ENCODE measurements around the gene LMBR1. TPM values are rescaled to one million over a fixed set of nuclear protein-coding genes. Genes with fewer than 3 reads are reported as not detected.

The LMBR1 gene
- total RNA-seq, 1 donor from 2014 or later = 73.7 TPM

DNA sequence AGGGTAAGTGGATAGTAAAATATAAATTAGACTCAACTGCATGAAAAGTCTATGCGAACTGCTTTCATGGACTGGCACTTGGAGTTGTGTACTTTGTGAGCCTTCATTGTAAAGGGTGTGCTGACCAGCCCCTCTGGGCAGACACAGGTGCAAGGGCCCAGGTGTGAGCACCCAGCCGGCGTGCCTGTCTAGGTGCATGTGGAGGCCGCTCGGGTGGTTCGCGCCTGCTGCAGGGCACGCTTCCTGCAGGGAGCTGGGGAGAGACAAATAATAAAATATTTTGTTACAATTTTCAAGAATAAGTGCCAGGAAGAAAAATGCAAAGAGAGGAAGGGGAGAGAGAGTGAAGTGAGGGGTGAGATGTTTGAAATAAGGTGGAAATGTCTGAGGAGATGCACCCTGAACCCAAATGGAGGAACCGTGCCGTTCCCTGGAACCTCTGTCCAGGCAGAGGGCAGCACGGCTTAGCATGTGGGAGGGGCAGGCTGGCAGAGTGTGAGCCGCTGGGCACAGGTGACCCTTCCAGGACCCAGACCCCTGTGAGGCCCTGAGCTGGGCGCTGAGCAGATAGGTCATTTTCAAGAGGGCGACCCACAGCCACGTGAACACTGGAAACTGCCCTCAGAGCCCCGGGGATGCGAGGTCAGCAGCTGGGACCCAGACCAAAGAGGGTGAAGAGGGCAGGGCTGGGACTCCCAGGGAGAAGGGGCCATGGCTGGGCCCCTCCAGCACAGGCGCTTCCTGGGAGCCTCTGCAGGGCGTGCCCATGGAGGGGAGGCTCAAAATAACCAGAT, 223.8 kb downstream of the LMBR1 start:
- no peaks in the 10 kb centered on the region for H3K36me3 ChIP-seq (ENCODE audit: control insufficient read depth, insufficient read depth, low read length)
- FAIRE-seq (no peak), DNase-seq (ENCODE audit: low read depth) (no peak)
- no peaks in the 10 kb centered on the region for H3K27me3 ChIP-seq (ENCODE audit: control insufficient read depth, insufficient read depth, low read length)
- H3K4me3 ChIP-seq (ENCODE audit: low read depth, low read length) = no peak overlapping the region
- TF ChIP-seq, protein P1, sequence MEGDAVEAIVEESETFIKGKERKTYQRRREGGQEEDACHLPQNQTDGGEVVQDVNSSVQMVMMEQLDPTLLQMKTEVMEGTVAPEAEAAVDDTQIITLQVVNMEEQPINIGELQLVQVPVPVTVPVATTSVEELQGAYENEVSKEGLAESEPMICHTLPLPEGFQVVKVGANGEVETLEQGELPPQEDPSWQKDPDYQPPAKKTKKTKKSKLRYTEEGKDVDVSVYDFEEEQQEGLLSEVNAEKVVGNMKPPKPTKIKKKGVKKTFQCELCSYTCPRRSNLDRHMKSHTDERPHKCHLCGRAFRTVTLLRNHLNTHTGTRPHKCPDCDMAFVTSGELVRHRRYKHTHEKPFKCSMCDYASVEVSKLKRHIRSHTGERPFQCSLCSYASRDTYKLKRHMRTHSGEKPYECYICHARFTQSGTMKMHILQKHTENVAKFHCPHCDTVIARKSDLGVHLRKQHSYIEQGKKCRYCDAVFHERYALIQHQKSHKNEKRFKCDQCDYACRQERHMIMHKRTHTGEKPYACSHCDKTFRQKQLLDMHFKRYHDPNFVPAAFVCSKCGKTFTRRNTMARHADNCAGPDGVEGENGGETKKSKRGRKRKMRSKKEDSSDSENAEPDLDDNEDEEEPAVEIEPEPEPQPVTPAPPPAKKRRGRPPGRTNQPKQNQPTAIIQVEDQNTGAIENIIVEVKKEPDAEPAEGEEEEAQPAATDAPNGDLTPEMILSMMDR (IDR thresholded peaks at IDR 0.05; ENCODE audit: insufficient read depth, low read length, severe bottlenecking) = no peak

DNA sequence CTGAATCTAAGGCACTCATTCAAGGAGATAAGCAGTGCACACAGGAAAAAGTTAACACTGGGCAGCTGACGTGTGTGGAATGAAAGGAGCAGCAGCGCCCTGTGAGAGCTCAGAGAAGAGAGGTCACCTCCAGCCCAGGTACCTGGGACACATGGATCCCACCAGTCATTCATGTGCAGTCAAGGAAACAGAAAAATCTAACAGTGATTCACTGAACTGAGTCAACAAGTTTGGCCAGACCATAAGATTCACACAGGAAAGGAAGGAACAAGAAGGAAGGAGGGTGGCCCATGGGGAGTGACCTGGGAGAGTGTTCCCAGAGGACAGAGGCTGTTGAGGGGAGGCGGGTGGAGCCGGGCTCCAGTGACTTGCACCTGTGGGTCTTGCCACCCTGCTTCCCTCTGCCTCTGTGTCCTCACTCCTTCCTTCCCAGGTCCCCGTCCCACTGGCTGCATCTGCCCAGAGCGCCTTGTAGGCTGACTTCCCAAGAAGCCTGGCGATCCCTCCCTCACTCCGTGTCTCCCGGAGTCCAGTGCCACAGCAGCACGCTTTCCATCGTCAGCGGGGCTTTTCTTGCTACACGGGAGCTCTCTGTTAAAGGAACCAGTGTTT, 224.7 kb downstream of the LMBR1 start:
- no peak overlapping the region for H3K4me3 ChIP-seq (ENCODE audit: low read depth, low read length)
- peak; percentile 81 for FAIRE-seq
- TF ChIP-seq, protein P1 (IDR thresholded peaks at IDR 0.05; ENCODE audit: insufficient read depth, low read length, severe bottlenecking) = no peak
- H3K27me3 ChIP-seq (ENCODE audit: control insufficient read depth, insufficient read depth, low read length) = no peaks in the 10 kb centered on the region
- no peaks in the 10 kb centered on the region for H3K36me3 ChIP-seq (ENCODE audit: control insufficient read depth, insufficient read depth, low read length)
- DNase-seq (ENCODE audit: low read depth) = peak; percentile 73

DNA sequence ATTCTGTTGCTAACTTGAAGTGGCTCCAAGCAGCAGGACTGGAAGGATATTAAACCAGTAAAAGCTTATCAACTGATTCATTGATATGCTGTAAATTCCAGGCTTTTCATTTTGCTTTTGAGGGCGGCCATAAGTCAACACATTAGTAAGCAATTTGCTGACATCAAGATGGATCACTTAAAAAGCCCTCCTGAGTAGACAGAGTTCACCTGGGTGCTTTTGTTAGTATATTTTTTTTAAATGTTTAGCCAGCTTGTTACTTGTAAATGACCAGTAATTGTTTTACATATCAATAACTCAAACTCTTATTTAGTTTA, 225.9 kb downstream of the LMBR1 start:
- DNase-seq (ENCODE audit: low read depth) (no peak), FAIRE-seq (no peak)
- H3K4me3 ChIP-seq (ENCODE audit: low read depth, low read length) = no peak overlapping the region

DNA sequence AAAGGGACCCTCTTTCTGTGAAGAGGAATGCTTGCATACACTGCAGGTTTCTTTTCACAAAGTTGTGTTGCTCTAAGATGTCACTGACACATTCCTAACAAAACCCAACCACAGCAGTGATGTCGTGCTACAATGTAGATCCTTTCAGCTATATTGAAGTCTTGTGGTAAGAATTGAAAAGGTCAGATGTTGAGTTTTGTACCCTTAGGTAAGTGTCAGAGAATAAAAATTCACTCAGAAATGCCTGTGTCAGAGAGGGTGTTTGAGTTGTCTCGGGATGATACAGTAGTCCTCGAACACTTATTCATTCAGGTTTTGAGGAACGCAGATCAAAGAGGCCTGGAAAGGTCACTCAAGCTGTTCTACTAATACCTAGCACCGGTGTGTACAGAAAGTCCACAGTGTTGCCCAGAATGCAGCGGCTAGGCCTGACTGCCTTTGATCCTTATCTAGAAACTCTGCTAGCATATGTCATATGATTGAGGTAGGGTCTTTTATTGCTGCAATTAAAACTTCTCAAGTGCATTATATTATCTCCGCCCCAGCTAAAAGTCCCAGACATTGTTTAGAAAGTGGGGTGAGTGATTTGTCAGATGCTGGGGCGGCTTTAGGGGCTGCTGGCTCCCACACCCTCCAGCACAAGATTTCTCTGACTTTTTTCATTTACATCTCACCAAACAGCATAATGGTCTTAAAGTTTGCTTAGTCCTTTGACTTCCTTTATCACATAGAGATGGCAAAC, 226.4 kb downstream of the LMBR1 start:
- Histone ChIP-seq H3K27me3 (ENCODE audit: control insufficient read depth, insufficient read depth, low read length) (no peaks in the 10 kb centered on the region), H3K36me3 (ENCODE audit: control insufficient read depth, insufficient read depth, low read length) (no peaks in the 10 kb centered on the region), H3K4me3 (ENCODE audit: low read depth, low read length) (no peak overlapping the region)
- TF ChIP-seq, protein P1 (IDR thresholded peaks at IDR 0.05; ENCODE audit: insufficient read depth, low read length, severe bottlenecking) = no peak
- peak; percentile 55 for FAIRE-seq
- DNase-seq (ENCODE audit: low read depth) = no peak

More for the DNA sequence above, 225.9 kb downstream of the LMBR1 start:
- Histone ChIP-seq H3K27me3 (ENCODE audit: control insufficient read depth, insufficient read depth, low read length) (no peaks in the 10 kb centered on the region), H3K36me3 (ENCODE audit: control insufficient read depth, insufficient read depth, low read length) (no peaks in the 10 kb centered on the region)
- TF ChIP-seq, protein P1 (IDR thresholded peaks at IDR 0.05; ENCODE audit: insufficient read depth, low read length, severe bottlenecking) = no peak

DNA sequence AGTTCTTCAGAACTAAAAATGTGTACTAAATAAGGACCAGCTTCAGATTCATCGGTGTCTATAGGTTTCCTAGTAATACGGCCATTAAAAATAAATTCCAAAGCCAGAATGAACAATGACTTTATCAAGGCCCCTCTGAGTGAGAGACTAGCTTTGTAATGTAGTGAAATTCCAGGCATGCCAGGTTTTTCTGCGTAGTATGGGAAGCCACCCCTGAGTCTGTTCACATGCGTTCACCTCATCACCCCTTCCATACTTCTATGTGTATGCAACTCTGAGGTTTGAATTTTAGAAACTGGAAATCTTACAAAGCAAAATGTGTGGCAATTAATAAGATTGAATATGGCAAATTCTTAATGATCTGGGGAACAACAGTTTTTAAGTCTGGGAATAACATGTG, 227.9 kb downstream of the LMBR1 start:
- Histone ChIP-seq H3K4me3 (ENCODE audit: low read depth, low read length) (no peak overlapping the region), H3K36me3 (ENCODE audit: control insufficient read depth, insufficient read depth, low read length) (no peaks in the 10 kb centered on the region), H3K27me3 (ENCODE audit: control insufficient read depth, insufficient read depth, low read length) (no peaks in the 10 kb centered on the region)
- no peak for FAIRE-seq
- TF ChIP-seq, protein P1 (IDR thresholded peaks at IDR 0.05; ENCODE audit: insufficient read depth, low read length, severe bottlenecking) = no peak
- DNase-seq (ENCODE audit: low read depth) = no peak

Measured in bronchial epithelial cell (primary cell).